BE2C (cell line): Measurements from ENCODE around the gene CPNE4.

Experiments
- DNase-seq: peaks from one replicate; pipeline ENCODE4 v3.0.0-alpha.2; 2020
- H3K27me3 ChIP-seq: fragments of 250-450 bp; sonication (Bioruptor Pico); 2 replicates; pipeline ENCODE4 v1.5.1; 2020; ENCODE audit warnings: mild to moderate bottlenecking
- H3K36me3 ChIP-seq: fragments of 250-450 bp; sonication (Bioruptor Pico); 2 replicates; pipeline ENCODE4 v1.5.1; 2020; ENCODE audit warnings: mild to moderate bottlenecking
- H3K4me1 ChIP-seq: fragments of 250-450 bp; sonication (Bioruptor Pico); 2 replicates; pipeline ENCODE4 v1.5.1; 2020
- H3K4me3 ChIP-seq: 2 replicates; pipeline ENCODE4 v1.5.1; 2011; ENCODE audit warnings: low read depth, low read length
- H3K9me3 ChIP-seq: fragments of 250-450 bp; sonication (Bioruptor Pico); 2 replicates; pipeline ENCODE4 v1.5.1; 2020
- TF ChIP-seq, protein P1 (sequence below): IDR thresholded peaks from 2 replicates; pipeline ENCODE4 v1.5.1; 2012; ENCODE audit warnings: mild to moderate bottlenecking, low read depth, low read length

Gene CPNE4

DNA sequence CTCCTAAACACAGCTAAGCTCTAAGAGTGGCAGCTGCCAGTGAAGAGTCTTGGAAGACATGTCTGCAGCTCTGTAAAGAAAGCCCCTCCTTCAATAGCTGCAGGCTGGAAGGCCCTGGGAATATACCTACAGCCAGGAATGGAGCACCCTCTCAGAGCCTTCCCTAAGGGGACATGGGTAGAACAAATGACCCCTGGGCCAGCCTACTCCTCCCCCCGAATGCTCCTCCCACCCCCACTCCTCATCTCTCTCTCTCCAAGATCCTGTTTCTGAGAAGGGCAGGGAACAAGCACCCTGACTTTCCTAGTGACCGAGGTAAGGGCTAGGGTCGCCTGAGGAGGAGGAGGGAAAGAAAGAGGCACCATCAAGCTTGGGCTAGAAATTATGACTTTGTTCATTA lies 20.7 kb downstream of the CPNE4 start:
- no peaks in the 10 kb centered on the region for H3K36me3 ChIP-seq
- H3K4me1 ChIP-seq = peaks cover 8% of the 10 kb centered on the region; the same call in 1 of the 2 replicates
- TF ChIP-seq, protein P1, sequence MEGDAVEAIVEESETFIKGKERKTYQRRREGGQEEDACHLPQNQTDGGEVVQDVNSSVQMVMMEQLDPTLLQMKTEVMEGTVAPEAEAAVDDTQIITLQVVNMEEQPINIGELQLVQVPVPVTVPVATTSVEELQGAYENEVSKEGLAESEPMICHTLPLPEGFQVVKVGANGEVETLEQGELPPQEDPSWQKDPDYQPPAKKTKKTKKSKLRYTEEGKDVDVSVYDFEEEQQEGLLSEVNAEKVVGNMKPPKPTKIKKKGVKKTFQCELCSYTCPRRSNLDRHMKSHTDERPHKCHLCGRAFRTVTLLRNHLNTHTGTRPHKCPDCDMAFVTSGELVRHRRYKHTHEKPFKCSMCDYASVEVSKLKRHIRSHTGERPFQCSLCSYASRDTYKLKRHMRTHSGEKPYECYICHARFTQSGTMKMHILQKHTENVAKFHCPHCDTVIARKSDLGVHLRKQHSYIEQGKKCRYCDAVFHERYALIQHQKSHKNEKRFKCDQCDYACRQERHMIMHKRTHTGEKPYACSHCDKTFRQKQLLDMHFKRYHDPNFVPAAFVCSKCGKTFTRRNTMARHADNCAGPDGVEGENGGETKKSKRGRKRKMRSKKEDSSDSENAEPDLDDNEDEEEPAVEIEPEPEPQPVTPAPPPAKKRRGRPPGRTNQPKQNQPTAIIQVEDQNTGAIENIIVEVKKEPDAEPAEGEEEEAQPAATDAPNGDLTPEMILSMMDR = no peak
- no peaks in the 10 kb centered on the region for H3K27me3 ChIP-seq
- H3K4me3 ChIP-seq = no peak overlapping the region
- DNase-seq = no peak
- H3K9me3 ChIP-seq = no peaks in the 10 kb centered on the region

DNA sequence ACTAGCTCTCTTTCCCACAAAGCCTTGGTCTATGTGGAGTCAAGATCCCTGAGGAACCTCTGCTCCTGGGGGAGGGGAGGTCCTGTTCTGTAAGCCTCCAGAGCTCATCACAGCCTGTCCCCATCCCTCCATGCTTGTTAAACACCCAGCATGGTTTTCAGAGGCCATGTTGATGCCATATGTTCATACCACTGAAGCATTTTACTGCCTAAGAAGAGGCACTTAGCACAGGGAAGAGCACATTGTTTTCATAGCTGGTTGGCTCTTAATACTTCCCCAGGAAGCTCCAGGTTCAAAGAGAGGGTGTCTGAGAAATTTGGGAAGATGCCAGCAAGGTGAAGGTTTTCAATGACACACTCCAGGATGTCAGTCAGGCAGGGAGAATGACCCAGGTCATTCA lies 25.6 kb downstream of the CPNE4 start:
- peak; percentile 20 for DNase-seq
- no peak overlapping the region for H3K4me3 ChIP-seq

DNA sequence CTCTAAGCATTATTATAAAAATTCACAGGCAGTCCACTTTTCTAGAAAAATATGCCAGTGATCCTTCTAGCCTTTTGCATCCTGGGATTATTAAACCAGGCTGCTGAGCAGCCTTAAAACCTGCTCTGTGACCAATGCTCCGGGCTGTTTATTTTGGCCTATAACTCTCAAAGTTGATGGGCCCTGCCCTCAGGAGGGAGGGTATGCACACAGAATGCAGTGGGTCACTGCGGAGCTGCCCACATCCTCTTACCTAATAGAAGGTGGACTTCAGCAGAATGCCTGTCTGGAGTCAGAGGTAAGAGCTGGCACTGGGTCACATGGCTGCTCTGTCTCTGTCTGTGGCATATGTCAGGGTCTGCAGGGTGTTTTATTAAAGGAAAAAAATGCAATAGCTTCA lies 26.0 kb downstream of the CPNE4 start:
- Histone ChIP-seq H3K27me3 (no peaks in the 10 kb centered on the region), H3K9me3 (no peaks in the 10 kb centered on the region), H3K36me3 (no peaks in the 10 kb centered on the region), H3K4me3 (no peak overlapping the region), H3K4me1 (peaks cover 10% of the 10 kb centered on the region; the same call in 1 of the 2 replicates)
- no peak for DNase-seq
- TF ChIP-seq, protein P1 = no peak

More for the DNA sequence above, 25.6 kb downstream of the CPNE4 start:
- H3K4me1 ChIP-seq = peaks cover 10% of the 10 kb centered on the region; the same call in 1 of the 2 replicates
- no peaks in the 10 kb centered on the region for H3K27me3 ChIP-seq
- no peaks in the 10 kb centered on the region for H3K36me3 ChIP-seq
- TF ChIP-seq, protein P1 = no peak
- no peaks in the 10 kb centered on the region for H3K9me3 ChIP-seq

DNA sequence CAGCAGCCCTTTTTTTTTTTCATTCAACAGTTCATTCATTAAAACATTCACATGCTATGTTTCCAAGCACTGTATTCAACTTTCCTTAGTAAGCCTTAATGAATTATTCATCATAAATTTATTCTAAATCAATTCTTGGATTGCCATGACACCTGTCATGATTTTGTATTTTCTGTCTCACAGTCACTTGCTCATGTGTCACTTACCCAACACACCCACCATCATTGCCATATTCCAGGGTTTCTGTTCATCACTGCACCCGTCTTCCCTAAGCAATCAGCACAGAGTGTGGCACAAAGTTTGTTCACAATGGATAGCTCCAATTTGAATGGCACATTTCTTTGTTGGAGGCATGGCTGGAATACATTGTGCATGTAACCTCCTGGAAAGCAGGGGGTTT lies 27.2 kb downstream of the CPNE4 start:
- Histone ChIP-seq H3K27me3 (no peaks in the 10 kb centered on the region), H3K4me3 (no peak overlapping the region), H3K36me3 (no peaks in the 10 kb centered on the region), H3K4me1 (peaks cover 10% of the 10 kb centered on the region; the same call in 1 of the 2 replicates), H3K9me3 (no peaks in the 10 kb centered on the region)
- DNase-seq = no peak
- TF ChIP-seq, protein P1 = no peak

DNA sequence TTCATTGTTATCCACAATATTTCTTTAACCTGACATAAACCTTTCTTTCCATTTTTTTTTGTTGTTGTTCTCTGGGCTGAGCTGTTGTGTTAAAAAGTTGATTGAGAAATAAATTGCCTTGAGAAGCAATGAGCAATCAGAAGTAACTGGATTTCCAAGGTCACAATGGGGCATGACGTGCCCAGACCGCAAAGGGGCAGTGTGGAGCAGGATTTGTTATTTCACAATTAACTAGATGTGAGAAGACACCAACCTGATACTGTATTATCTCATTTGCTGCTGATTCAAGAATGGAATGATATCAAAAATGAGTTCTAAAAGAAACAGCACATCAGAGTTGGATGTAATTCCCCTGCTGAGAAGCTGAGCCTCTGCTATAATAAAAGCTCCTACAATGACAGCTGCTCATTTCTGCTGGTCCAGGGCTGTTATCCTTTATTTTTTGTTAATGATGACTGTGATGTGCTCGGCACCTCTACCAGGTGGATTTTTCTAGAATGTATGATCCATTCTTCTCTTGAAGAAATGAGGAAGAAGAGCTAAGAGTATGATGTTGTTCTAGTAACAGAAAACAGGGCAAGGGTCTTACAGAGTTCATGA lies 28.1 kb downstream of the CPNE4 start:
- Histone ChIP-seq H3K4me1 (peaks cover 16% of the 10 kb centered on the region), H3K36me3 (no peaks in the 10 kb centered on the region), H3K27me3 (no peaks in the 10 kb centered on the region), H3K4me3 (no peak overlapping the region), H3K9me3 (no peaks in the 10 kb centered on the region)
- TF ChIP-seq, protein P1 = peak; percentile 82
- DNase-seq = peak; percentile 56

DNA sequence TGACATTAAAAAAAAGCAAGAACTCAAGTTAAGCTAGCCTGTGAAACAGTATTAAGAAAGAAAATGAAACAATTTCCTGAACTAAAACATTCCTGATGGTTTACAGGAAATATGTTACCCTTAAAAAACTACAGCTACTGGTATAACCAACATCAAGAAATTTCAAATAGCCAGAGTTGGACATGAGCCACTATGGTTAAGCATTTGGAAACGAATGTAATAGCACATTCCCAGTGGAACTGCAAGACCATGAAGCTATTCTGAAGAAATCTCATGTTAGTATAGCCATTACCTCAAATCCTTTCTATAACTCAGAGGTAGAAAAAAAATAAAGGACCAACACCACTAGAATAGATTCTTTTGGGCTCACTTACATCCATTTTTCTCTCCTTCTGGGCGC lies 30.2 kb downstream of the CPNE4 start:
- DNase-seq = no peak
- H3K36me3 ChIP-seq = no peaks in the 10 kb centered on the region
- H3K4me1 ChIP-seq = peaks cover 15% of the 10 kb centered on the region
- TF ChIP-seq, protein P1 = no peak
- H3K27me3 ChIP-seq = no peaks in the 10 kb centered on the region
- no peaks in the 10 kb centered on the region for H3K9me3 ChIP-seq
- H3K4me3 ChIP-seq = no peak overlapping the region
